ENCODE results near the gene FAM161B. TPM values are rescaled to one million over a fixed set of nuclear protein-coding genes. Genes with fewer than 3 reads are reported as not detected.
A peak's percentile ranks its signal among the peaks of the same experiment; 100 is the strongest.

Gene FAM161B
- total RNA-seq, 1 experiment from 2014 or later, result 2.8 TPM

DNA sequence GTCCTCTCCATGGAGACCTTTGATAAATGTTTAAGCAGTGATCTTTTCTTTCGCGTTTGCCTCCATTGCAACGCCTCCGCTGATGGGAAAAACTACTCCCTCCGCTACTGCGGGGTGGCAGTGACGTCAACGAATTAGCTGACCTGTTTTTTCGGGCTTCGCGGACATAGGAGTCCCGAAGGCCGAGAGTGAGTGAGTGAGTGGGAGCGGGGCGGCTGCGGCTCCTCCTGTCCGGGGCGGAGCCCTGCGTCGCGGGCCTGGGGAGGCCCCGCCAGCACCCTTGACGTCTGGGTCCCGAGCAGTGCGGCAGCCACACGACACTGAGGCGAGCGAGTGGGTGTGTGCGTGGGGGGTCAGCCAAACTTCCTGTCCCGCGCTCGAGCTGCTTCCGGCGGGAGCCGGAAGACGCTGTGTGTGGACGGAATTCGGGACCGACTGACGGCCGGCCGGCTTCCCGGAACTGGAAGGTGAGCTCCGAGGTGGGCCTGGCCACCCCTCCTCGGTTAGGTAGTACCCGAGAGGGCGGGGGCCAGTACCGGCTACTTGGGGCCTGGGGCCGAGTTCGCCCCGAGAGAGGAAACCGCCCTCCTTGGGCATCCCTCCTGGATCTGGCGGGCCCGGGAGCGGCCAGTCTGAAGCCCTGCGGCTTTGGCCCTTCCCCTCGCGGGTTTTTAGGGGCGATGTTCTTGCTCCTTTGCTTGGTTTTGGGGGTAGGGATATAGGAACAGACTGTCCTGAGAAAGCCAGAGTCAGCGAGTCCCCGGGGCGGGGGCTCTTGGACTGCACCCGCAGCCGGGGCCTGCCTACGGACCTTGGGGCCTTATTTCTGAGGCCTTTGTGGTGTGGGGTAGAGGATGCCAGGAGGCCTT, 63.2 kb downstream of the FAM161B start, which contains the start of gene ZNF410:
ZNF410 (plus strand) TSS at position 411 of the 869 bp plus-strand sequence. CDS start 5,317 bp downstream, outside the sequence.
- no peaks in the 10 kb centered on the region for H3K9me3 ChIP-seq (ENCODE audit: low read length)
- CTCF ChIA-PET, result no interaction called here
- BruUV-seq (replicated peaks), result no TSS peak
- no peaks in the 10 kb centered on the region for H3K9me2 ChIP-seq (replicated peaks; ENCODE audit: low read length)
- H3K36me3 ChIP-seq (ENCODE audit: low read depth, low read length), result no peaks in the 10 kb centered on the region; the same call in 1 of the 2 replicates
- H3K4me3 ChIP-seq (ENCODE audit: low read length), result peak within 1 kb of the TSS; percentile 83
- H2AFZ ChIP-seq (ENCODE audit: low read length), result peak within 1 kb of the TSS; percentile 81
- peak within 1 kb of the TSS; percentile 90 for H3K4me2 ChIP-seq (ENCODE audit: low read length)
- DNase-seq, result peak; percentile 97
- no peaks in the 10 kb centered on the region for H3K27me3 ChIP-seq (ENCODE audit: low read length)
- TF ChIP-seq, protein P1, sequence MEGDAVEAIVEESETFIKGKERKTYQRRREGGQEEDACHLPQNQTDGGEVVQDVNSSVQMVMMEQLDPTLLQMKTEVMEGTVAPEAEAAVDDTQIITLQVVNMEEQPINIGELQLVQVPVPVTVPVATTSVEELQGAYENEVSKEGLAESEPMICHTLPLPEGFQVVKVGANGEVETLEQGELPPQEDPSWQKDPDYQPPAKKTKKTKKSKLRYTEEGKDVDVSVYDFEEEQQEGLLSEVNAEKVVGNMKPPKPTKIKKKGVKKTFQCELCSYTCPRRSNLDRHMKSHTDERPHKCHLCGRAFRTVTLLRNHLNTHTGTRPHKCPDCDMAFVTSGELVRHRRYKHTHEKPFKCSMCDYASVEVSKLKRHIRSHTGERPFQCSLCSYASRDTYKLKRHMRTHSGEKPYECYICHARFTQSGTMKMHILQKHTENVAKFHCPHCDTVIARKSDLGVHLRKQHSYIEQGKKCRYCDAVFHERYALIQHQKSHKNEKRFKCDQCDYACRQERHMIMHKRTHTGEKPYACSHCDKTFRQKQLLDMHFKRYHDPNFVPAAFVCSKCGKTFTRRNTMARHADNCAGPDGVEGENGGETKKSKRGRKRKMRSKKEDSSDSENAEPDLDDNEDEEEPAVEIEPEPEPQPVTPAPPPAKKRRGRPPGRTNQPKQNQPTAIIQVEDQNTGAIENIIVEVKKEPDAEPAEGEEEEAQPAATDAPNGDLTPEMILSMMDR (conservative IDR thresholded peaks at IDR 0.05; ENCODE audit: low read depth, low read length), result no peak
- TF ChIP-seq EZH2phosphoT487 (IDR thresholded peaks at IDR 0.05; ENCODE audit: borderline replicate concordance, low read length) (peak; percentile 92), EZH2 (IDR thresholded peaks at IDR 0.05; ENCODE audit: low read length, unreplicated experiment) (no peak)
- H3K27ac ChIP-seq (ENCODE audit: low read length), result peak within 1 kb of the TSS; percentile 63
- peak within 1 kb of the TSS; percentile 89 for H3K9ac ChIP-seq (ENCODE audit: low read length)
- peak; percentile 97 for ATAC-seq
- POLR2A ChIA-PET (ENCODE audit: unreplicated experiment), result interaction anchor here (0.6 to 1.6 kb wide), 4 partner anchors 35 to 172 kb away, joined by 3 to 11 read pairs (median 4); partner anchors contain the start of genes PNMA1 and PTGR2
- peaks cover 14% of the 10 kb centered on the region for H3K4me1 ChIP-seq (ENCODE audit: insufficient read depth, low read length)
- peaks cover 18% of the 10 kb centered on the region for H4K20me1 ChIP-seq (ENCODE audit: low read length)
- peaks cover 63% of the 10 kb centered on the region for H3K79me2 ChIP-seq (ENCODE audit: low read length)
- no peaks in the 10 kb centered on the region for H3F3A ChIP-seq (ENCODE audit: low read length, unreplicated experiment)
- intact Hi-C loops (cut with micrococcal nuclease), result no loop called here

DNA sequence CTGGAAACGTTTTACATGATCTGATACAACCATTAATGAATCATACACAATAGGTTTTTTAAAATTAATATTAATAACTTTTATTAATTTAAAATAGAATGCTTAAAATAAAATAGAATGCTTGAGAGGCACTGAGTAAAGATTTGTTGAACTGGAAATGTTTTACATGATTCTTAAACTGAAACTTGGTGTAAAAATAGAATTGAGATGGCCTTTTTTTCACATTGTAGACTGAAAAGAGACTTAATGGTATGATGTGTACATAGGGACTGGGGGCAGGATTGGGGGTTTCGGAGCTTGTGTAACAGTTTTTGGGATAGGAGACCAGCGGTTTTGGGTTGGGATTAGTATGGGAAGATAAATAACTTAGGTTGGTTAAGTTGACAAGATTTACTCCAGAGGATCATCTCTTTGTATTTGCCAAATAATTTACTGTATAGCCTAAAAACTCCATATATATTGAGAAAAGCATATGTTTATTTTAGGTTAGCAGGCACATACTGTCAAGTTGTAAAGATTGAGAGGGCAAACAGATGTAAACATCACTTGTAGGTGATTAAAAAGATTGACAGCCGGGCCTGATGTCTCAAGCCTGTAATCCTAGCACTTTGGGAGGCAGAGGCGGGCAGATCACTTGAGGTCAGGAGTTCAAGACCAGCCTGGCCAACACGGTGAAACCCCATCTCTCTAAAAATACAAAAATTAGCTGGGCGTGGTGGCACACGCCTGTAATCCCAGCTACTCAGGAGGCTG, 65.3 kb downstream of the FAM161B start:
- Histone ChIP-seq H2AFZ (ENCODE audit: low read length) (no peak overlapping the region), H3K79me2 (ENCODE audit: low read length) (peaks cover 43% of the 10 kb centered on the region), H3K4me1 (ENCODE audit: insufficient read depth, low read length) (peaks cover 14% of the 10 kb centered on the region), H4K20me1 (ENCODE audit: low read length) (peaks cover 15% of the 10 kb centered on the region; the same call in 1 of the 2 replicates), H3K9ac (ENCODE audit: low read length) (no peak overlapping the region), H3K4me2 (ENCODE audit: low read length) (no peak overlapping the region), H3F3A (ENCODE audit: low read length, unreplicated experiment) (no peaks in the 10 kb centered on the region), H3K9me2 (replicated peaks; ENCODE audit: low read length) (no peaks in the 10 kb centered on the region), H3K4me3 (ENCODE audit: low read length) (no peak overlapping the region), H3K27ac (ENCODE audit: low read length) (no peak overlapping the region), H3K27me3 (ENCODE audit: low read length) (no peaks in the 10 kb centered on the region), H3K36me3 (ENCODE audit: low read depth, low read length) (no peaks in the 10 kb centered on the region), H3K9me3 (ENCODE audit: low read length) (no peaks in the 10 kb centered on the region)
- intact Hi-C loops (cut with micrococcal nuclease), result no loop called here
- ChIA-PET POLR2A (ENCODE audit: unreplicated experiment) (no interaction called here), CTCF (no interaction called here)
- DNase-seq, result no peak
- BruUV-seq (replicated peaks), result no TSS peak
- no peak for ATAC-seq
- TF ChIP-seq EZH2 (IDR thresholded peaks at IDR 0.05; ENCODE audit: low read length, unreplicated experiment), result no peak
- TF ChIP-seq, protein P1 (conservative IDR thresholded peaks at IDR 0.05; ENCODE audit: low read depth, low read length), result no peak
- TF ChIP-seq EZH2phosphoT487 (IDR thresholded peaks at IDR 0.05; ENCODE audit: borderline replicate concordance, low read length), result no peak

Other genes starting within 250 kb of the FAM161B start
- 30.8 and 36.7 TPM in 2 replicates for gene PNMA1, start 235.7 kb downstream of the FAM161B start, total RNA-seq (2014; rRNA removed)
- 6.2 and 7.9 TPM in 2 replicates for gene PTGR2, start 98.3 kb downstream of the FAM161B start, total RNA-seq (2014; rRNA removed)
- 44.9 and 46.8 TPM in 2 replicates for gene ZNF410, start 63.2 kb downstream of the FAM161B start, total RNA-seq (2014; rRNA removed)
- gene COQ6, start 208 bp upstream of the FAM161B start, total RNA-seq (2014; rRNA removed), result 33.2 and 40.3 TPM in 2 replicates
- gene ENTPD5, start 69.2 kb upstream of the FAM161B start, total RNA-seq (2014; rRNA removed), result 7.9 and 11.2 TPM in 2 replicates
- gene BBOF1, start 69.3 kb upstream of the FAM161B start, total RNA-seq (2014; rRNA removed), result 1.5 and 3.9 TPM in 2 replicates
- gene ALDH6A1, start 134.4 kb upstream of the FAM161B start, total RNA-seq (2014; rRNA removed), result 5.0 and 5.4 TPM in 2 replicates
- 8.4 and 9.3 TPM in 2 replicates for gene LIN52, start 134.9 kb upstream of the FAM161B start, total RNA-seq (2014; rRNA removed)